Activated T-helper 2 cell treated with anti-CD3 and anti-CD28 coated beads, Interferon-gamma antibody, Interleukin-2, Interleukin-4, amounts not matched to agents 10 μg/mL and 5 μg/mL and 100 μg/mL, durations not matched to agents 14 hours and 24 hours and 36 hours (primary cell): ENCODE measurements around the gene ANKS1B. TPM values are rescaled to one million over a fixed set of nuclear protein-coding genes. Genes with fewer than 3 reads are reported as not detected.
"Not testable (repeated sequence)": the region's sequence is repeated elsewhere in the genome, so short reads cannot be mapped to it uniquely, and the experiment has no call there.

Experiments used
- DNase-seq: peaks from one replicate; pipeline ENCODE4 v3.0.0; 2021; ENCODE audit warnings: low spot score
- H3K27ac Mint-ChIP-seq: one replicate; pipeline ENCODE4 v1.8.0; 2021; ENCODE audit warnings: mixed read lengths
- H3K27me3 Mint-ChIP-seq: one replicate; pipeline ENCODE4 v1.8.0; 2021; ENCODE audit warnings: low read depth, mixed read lengths
- H3K36me3 Mint-ChIP-seq: one replicate; pipeline ENCODE4 v1.8.0; 2021; ENCODE audit warnings: low read depth, mixed read lengths
- H3K4me1 Mint-ChIP-seq: one replicate; pipeline ENCODE4 v1.8.0; 2021; ENCODE audit warnings: low read depth, mixed read lengths
- H3K4me3 Mint-ChIP-seq: one replicate; pipeline ENCODE4 v1.8.0; 2021; ENCODE audit warnings: low read depth, mild to moderate bottlenecking, moderate library complexity, mixed read lengths
- H3K9me3 Mint-ChIP-seq: one replicate; pipeline ENCODE4 v1.8.0; 2021; ENCODE audit warnings: mixed read lengths
- intact Hi-C: fragments of 100-400 bp; cut with micrococcal nuclease; formaldehyde crosslinking; loops from one replicate; pipeline ENCODE4 v1.15.1; 2023
- total RNA-seq: library from RNA; stranded (reverse); gene quantifications from 2 replicates; pipeline ENCODE4 v1.2.3, GENCODE V29; 2022

Gene ANKS1B
- total RNA-seq, 1 donor from 2014 or later = 1.0 TPM

DNA sequence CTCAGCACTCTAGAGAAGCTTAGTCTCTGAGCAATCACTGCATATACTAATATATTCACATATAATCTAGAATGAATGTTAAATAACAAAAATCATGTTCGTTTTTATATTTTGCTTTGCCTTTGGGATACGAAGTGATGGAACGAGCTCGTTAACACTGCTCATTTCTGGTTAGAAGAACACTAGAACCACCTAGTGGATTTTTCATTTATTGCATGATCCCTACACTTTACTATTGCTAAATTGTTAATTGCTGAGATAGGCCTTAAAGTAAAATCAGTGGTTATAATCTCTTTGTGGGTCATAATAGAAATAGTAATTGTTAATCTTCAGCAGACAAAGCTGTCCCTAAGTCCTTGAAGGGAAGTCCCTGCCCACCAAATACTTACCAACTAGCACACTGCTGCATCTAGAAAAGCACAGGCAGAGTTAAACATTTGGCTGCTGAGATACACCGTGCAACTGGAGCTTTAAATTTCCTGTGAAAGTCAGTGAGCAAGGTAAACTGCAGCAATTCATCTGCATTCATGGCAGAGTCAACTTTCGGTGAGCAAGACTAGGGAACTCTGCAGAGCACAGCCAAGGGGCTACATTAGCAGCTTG lies 985.9 kb downstream of the ANKS1B start:
- no peaks in the 10 kb centered on the region for H3K9me3 Mint-ChIP-seq
- no peak overlapping the region for H3K27ac Mint-ChIP-seq
- no peaks in the 10 kb centered on the region for H3K4me1 Mint-ChIP-seq
- no peaks in the 10 kb centered on the region for H3K36me3 Mint-ChIP-seq
- DNase-seq = no peak
- intact Hi-C loops = loop anchor here (1.0 kb wide), 2 partner anchors 273 to 299 kb away; no protein-coding TSS in a partner anchor
- no peak overlapping the region for H3K4me3 Mint-ChIP-seq
- H3K27me3 Mint-ChIP-seq = no peaks in the 10 kb centered on the region

- no peak overlapping the region for H3K4me3 Mint-ChIP-seq
- intact Hi-C loops = loop anchor here (1.0 kb wide), 2 partner anchors 273 to 299 kb away; no protein-coding TSS in a partner anchor
- DNase-seq = no peak
- H3K4me1 Mint-ChIP-seq = no peaks in the 10 kb centered on the region
- no peaks in the 10 kb centered on the region for H3K36me3 Mint-ChIP-seq
- H3K27ac Mint-ChIP-seq = no peak overlapping the region
- no peaks in the 10 kb centered on the region for H3K27me3 Mint-ChIP-seq
- no peaks in the 10 kb centered on the region for H3K9me3 Mint-ChIP-seq
Measured at GRCh38 chr12:98997899-98998298, 986.8 kb downstream of the ANKS1B start.

- no peak for DNase-seq
- Mint-ChIP-seq H3K4me1 (no peaks in the 10 kb centered on the region), H3K36me3 (no peaks in the 10 kb centered on the region), H3K9me3 (no peaks in the 10 kb centered on the region), H3K27ac (no peak overlapping the region), H3K27me3 (peaks cover 5% of the 10 kb centered on the region), H3K4me3 (no peak overlapping the region)
- intact Hi-C loops = no loop called here
Measured at GRCh38 chr12:98990648-98991047, 994.1 kb downstream of the ANKS1B start.

- intact Hi-C loops = no loop called here
- H3K36me3 Mint-ChIP-seq = no peaks in the 10 kb centered on the region
- H3K4me3 Mint-ChIP-seq = no peak overlapping the region
- no peak overlapping the region for H3K27ac Mint-ChIP-seq
- peaks cover 5% of the 10 kb centered on the region for H3K27me3 Mint-ChIP-seq
- H3K9me3 Mint-ChIP-seq = no peaks in the 10 kb centered on the region
- H3K4me1 Mint-ChIP-seq = no peaks in the 10 kb centered on the region
- DNase-seq = no peak
Measured at GRCh38 chr12:98985156-98985555, 999.6 kb downstream of the ANKS1B start.

- Mint-ChIP-seq H3K4me3 (no peak overlapping the region), H3K36me3 (no peaks in the 10 kb centered on the region), H3K27me3 (no peaks in the 10 kb centered on the region), H3K27ac (no peak overlapping the region), H3K9me3 (no peaks in the 10 kb centered on the region), H3K4me1 (no peaks in the 10 kb centered on the region)
- intact Hi-C loops = no loop called here
- no peak for DNase-seq
Measured at GRCh38 chr12:98983647-98984046, 1001.1 kb downstream of the ANKS1B start.

- no peaks in the 10 kb centered on the region for H3K27me3 Mint-ChIP-seq
- H3K4me1 Mint-ChIP-seq = no peaks in the 10 kb centered on the region
- no peaks in the 10 kb centered on the region for H3K36me3 Mint-ChIP-seq
- DNase-seq = no peak
- H3K9me3 Mint-ChIP-seq = no peaks in the 10 kb centered on the region
- intact Hi-C loops = no loop called here
- H3K27ac Mint-ChIP-seq = no peak overlapping the region
- H3K4me3 Mint-ChIP-seq = no peak overlapping the region
Measured at GRCh38 chr12:98980508-98980907, 1004.2 kb downstream of the ANKS1B start.

- no peak for DNase-seq
- no peak overlapping the region for H3K27ac Mint-ChIP-seq
- no peaks in the 10 kb centered on the region for H3K36me3 Mint-ChIP-seq
- no peak overlapping the region for H3K4me3 Mint-ChIP-seq
- no peaks in the 10 kb centered on the region for H3K9me3 Mint-ChIP-seq
- no peaks in the 10 kb centered on the region for H3K4me1 Mint-ChIP-seq
- no peaks in the 10 kb centered on the region for H3K27me3 Mint-ChIP-seq
- intact Hi-C loops = no loop called here
Measured at GRCh38 chr12:98977186-98977585, 1007.5 kb downstream of the ANKS1B start.

GRCh38 chr12:98974767-98975381 lies 1009.9 kb downstream of the ANKS1B start:
- H3K27ac Mint-ChIP-seq = no peak overlapping the region
- H3K36me3 Mint-ChIP-seq = no peaks in the 10 kb centered on the region
- no peak for DNase-seq
- H3K27me3 Mint-ChIP-seq = no peaks in the 10 kb centered on the region
- no peaks in the 10 kb centered on the region for H3K9me3 Mint-ChIP-seq
- intact Hi-C loops = no loop called here
- H3K4me1 Mint-ChIP-seq = no peaks in the 10 kb centered on the region
- H3K4me3 Mint-ChIP-seq = no peak overlapping the region

DNA sequence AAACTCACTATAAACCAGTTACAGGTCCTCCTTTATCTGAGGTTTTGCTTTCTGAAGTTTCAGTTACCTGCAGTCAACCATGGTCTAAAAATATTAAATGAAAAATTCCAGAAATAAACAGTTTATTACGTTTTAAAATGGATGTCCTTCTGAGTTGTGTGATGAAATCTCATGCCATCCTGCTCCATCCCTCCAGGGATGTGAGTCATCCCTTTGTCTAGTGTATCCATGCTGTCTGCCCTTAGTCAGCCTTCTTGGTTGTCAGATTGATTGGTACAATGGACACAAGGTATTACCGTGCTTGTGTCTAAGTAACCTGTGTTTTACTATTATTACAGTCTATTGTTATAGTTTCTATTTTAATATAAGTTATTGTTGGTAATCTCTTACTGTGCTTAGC lies 1011.3 kb downstream of the ANKS1B start:
- Mint-ChIP-seq H3K36me3 (no peaks in the 10 kb centered on the region), H3K4me3 (no peak overlapping the region), H3K9me3 (no peaks in the 10 kb centered on the region), H3K27me3 (no peaks in the 10 kb centered on the region), H3K27ac (no peak overlapping the region), H3K4me1 (no peaks in the 10 kb centered on the region)
- intact Hi-C loops = no loop called here
- no peak for DNase-seq

- Mint-ChIP-seq H3K27me3 (no peaks in the 10 kb centered on the region), H3K36me3 (no peaks in the 10 kb centered on the region), H3K27ac (no peak overlapping the region), H3K4me1 (no peaks in the 10 kb centered on the region), H3K9me3 (no peaks in the 10 kb centered on the region), H3K4me3 (no peak overlapping the region)
- intact Hi-C loops = no loop called here
- no peak for DNase-seq
Measured at GRCh38 chr12:98970950-98971349, 1013.8 kb downstream of the ANKS1B start.

DNA sequence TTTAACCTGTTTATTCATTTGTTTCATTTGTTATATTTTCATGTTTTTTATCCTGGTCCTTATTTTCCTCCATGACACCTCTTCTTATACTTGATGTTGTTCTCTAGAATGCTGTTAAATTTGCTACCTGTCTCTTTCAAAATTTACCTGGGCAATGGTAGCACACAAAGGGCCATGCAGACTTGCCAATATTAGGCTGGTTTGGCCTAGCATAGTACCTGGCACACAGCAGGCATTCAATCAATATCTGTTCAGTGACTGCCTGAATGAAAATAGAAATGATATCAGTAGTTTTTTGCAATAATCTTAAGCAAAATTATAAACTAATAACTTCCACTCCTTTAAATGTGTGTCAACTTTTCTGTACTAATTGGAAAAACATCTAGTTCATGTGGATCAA lies 1014.5 kb downstream of the ANKS1B start:
- Mint-ChIP-seq H3K27ac (no peak overlapping the region), H3K27me3 (no peaks in the 10 kb centered on the region), H3K36me3 (no peaks in the 10 kb centered on the region), H3K4me1 (no peaks in the 10 kb centered on the region), H3K9me3 (no peaks in the 10 kb centered on the region), H3K4me3 (no peak overlapping the region)
- intact Hi-C loops = no loop called here
- no peak for DNase-seq

GRCh38 chr12:98968896-98969295 lies 1015.8 kb downstream of the ANKS1B start:
- no peak overlapping the region for H3K27ac Mint-ChIP-seq
- no peak overlapping the region for H3K4me3 Mint-ChIP-seq
- no peak for DNase-seq
- intact Hi-C loops = no loop called here
- H3K27me3 Mint-ChIP-seq = no peaks in the 10 kb centered on the region
- no peaks in the 10 kb centered on the region for H3K4me1 Mint-ChIP-seq
- H3K36me3 Mint-ChIP-seq = no peaks in the 10 kb centered on the region
- H3K9me3 Mint-ChIP-seq = no peaks in the 10 kb centered on the region

DNA sequence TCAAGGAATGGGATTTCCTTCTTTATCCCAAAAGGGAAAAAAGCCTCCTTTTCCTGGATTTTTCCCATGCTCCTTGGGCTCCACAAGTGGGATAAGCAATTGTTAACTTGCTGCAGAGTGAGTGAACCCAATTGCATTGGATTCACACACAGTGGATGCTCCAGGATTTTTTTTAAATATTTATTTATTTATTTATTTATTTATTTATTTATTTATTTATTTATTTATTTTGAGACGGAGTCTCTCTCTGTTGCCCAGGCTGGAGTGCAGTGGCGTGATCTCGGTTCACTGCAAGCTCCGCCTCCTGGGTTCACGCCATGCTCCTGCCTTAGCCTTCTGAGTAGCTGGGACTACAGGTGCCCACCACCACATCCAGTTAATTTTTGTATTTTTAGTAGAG lies 1027.6 kb downstream of the ANKS1B start:
- H3K4me1 Mint-ChIP-seq, DNase-seq, H3K36me3 Mint-ChIP-seq, H3K9me3 Mint-ChIP-seq, intact Hi-C loops, H3K27ac Mint-ChIP-seq, H3K4me3 Mint-ChIP-seq, H3K27me3 Mint-ChIP-seq: not testable (repeated sequence)
